ENCODE measurements around the gene NQO2. TPM values are rescaled to one million over a fixed set of nuclear protein-coding genes. Genes with fewer than 3 reads are reported as not detected.
"Not testable (repeated sequence)": the region's sequence is repeated elsewhere in the genome, so short reads cannot be mapped to it uniquely, and the experiment has no call there.

Gene NQO2
- total and polyA plus RNA-seq, 11 donors, result 37.0 to 85.4 (median 62.8) TPM

DNA sequence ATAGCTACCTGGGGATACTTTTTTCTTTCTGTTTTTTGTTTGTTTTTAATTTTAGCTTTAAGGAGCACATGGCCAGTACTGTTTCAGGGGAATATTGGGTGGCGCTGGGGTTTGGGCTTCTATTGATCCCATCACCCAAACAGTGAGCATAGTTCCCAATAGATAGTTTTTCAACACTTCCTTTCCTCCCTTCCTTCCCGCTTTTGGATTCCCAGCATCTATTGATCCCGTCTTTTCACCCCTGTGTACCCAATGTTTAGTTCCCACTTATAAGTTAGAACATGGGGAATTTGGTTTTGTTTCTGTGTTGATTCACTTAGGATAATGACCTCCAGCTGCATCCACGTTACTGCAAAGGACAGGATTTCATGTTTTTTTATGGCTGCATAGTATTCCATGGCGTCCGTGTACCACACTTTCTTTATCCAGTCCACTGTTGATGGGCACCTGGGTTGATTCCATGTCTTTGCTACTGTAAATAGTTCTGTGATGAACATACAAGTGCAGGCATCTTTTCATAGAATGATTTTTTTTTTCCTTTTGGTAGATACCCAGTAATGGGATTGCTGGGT, 20.1 kb downstream of the NQO2 start:
- H3K27me3 ChIP-seq, result no peaks in the 10 kb centered on the region
- DNase-seq (no peak), ATAC-seq (no peak)
- H3K9me3 ChIP-seq, result peaks cover 0 to 3% (median 0%) of the 10 kb centered on the region in 12 donors
- TF ChIP-seq POLR2A (IDR thresholded peaks at IDR 0.05), result no peak
- TF ChIP-seq, protein P1, sequence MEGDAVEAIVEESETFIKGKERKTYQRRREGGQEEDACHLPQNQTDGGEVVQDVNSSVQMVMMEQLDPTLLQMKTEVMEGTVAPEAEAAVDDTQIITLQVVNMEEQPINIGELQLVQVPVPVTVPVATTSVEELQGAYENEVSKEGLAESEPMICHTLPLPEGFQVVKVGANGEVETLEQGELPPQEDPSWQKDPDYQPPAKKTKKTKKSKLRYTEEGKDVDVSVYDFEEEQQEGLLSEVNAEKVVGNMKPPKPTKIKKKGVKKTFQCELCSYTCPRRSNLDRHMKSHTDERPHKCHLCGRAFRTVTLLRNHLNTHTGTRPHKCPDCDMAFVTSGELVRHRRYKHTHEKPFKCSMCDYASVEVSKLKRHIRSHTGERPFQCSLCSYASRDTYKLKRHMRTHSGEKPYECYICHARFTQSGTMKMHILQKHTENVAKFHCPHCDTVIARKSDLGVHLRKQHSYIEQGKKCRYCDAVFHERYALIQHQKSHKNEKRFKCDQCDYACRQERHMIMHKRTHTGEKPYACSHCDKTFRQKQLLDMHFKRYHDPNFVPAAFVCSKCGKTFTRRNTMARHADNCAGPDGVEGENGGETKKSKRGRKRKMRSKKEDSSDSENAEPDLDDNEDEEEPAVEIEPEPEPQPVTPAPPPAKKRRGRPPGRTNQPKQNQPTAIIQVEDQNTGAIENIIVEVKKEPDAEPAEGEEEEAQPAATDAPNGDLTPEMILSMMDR (IDR thresholded peaks at IDR 0.05), result no peak
- H3K36me3 ChIP-seq, result peaks cover 0 to 63% (median 52%) of the 10 kb centered on the region in 9 donors
- 92 to 96% (median 95%) methylated on average over 6 of the region's 6 CpGs for WGBS, 4 donors
- H3K27ac ChIP-seq, result peak overlapping the region in 1 of 12 donors; percentile 43
- H3K4me1 ChIP-seq, result peaks cover 0 to 43% (median 17%) of the 10 kb centered on the region in 12 donors
- no peak overlapping the region for H3K4me3 ChIP-seq
- intact Hi-C loops (cut with DNase I), result no loop called here

DNA sequence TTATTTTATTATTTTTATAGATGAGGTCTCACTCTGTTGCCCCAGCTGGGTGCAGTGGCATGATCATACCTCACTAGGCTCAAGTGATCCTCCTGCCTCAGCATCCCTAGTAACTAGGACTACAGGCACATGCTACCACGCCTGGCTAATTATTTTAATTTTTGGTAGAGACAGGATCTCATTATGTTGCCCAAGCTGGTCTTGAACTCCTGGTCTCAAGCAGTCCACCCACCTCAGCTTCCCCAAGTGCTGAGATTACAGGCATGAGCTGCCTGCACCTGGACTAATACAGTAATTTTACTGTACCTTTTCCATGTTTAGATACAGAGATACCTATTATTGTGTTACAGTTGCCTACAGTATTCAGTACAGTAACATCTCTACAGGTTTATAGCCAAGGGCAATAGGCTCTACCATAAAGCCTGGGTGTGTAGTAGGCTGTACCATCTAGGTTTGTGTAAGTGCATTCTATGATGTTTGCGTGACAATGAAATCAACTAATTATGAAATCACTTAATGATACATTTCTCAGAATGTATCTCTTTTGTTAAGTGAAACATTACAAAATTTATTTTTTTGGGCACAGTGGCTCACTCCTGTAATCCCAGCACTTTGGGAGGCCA, 21.4 kb downstream of the NQO2 start:
- H3K27me3 ChIP-seq; H3K27ac ChIP-seq; intact Hi-C loops (cut with DNase I); H3K9me3 ChIP-seq; H3K4me3 ChIP-seq; ATAC-seq; DNase-seq: not testable (repeated sequence)
- peaks cover 0 to 50% (median 20%) of the 10 kb centered on the region in 12 donors for H3K4me1 ChIP-seq
- H3K36me3 ChIP-seq, result peaks cover 0 to 50% (median 40%) of the 10 kb centered on the region in 9 donors
- WGBS, 4 donors, result 95 to 100% (median 96%) methylated on average over 2 of the region's 2 CpGs

DNA sequence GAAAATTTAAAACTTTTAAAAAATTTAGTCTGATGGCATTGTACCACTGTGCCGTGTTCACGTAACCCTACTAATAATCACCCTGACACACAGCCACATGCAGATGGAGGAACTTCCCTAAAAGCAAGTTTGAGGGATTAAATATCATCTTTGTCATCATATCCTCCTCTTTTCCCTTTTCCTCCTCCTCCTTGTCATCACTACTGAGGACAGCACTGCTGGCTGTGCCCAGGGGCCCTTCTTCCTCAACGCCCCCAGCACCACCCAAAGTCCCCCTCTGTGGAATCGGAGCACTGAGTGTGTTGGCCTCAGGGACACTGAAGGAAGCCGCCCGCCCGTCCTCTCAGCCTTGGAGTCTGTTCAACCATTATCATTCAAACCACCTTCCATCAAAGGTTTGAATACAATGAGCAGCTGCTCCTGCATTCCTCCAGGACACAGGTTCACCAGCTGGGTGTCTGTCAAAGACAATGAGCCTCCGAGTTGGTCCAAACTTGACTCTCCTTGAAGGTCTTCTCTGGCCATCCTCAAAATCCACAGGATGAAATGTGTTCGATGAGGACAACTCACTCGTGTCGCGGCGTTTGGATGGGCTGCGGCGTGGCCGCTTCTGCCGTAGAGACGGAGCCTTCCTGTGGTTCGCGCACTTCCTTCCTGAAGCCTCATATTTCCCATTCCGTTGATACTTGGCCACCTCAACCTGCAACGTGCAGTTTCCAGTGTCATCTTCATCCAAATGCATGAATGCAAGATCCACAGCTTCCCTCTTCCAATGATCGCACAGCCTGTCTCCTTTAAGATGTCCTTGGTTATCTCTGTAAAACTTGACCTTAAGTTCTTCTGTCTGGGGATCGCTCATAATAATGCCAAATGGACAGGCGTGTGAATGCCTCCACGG, 23.3 kb downstream of the NQO2 start:
- peak overlapping the region; percentile 78 to 97 (median 91) for H3K27ac ChIP-seq
- no peak for TF ChIP-seq POLR2A (IDR thresholded peaks at IDR 0.05)
- TF ChIP-seq, protein P1 (IDR thresholded peaks at IDR 0.05), result no peak
- DNase-seq (peak in 2 of 5 donors; percentile 44), ATAC-seq (peak in 3 of 4 donors; percentile 7 to 19 (median 14))
- intact Hi-C loops (cut with DNase I), result loop anchor here in 1 of 10 donors (1.0 kb wide), 1 partner anchor 21 kb away; no protein-coding TSS in a partner anchor
- WGBS, 4 donors, result 18 to 60% (median 43%) methylated on average over 26 of the region's 26 CpGs
- no peaks in the 10 kb centered on the region for H3K27me3 ChIP-seq
- H3K9me3 ChIP-seq, result peaks cover 0 to 3% (median 0%) of the 10 kb centered on the region in 12 donors
- H3K36me3 ChIP-seq, result peaks cover 0 to 32% (median 24%) of the 10 kb centered on the region in 9 donors
- peaks cover 0 to 63% (median 20%) of the 10 kb centered on the region in 12 donors for H3K4me1 ChIP-seq
- H3K4me3 ChIP-seq, result peak overlapping the region; percentile 28 to 69 (median 54)

DNA sequence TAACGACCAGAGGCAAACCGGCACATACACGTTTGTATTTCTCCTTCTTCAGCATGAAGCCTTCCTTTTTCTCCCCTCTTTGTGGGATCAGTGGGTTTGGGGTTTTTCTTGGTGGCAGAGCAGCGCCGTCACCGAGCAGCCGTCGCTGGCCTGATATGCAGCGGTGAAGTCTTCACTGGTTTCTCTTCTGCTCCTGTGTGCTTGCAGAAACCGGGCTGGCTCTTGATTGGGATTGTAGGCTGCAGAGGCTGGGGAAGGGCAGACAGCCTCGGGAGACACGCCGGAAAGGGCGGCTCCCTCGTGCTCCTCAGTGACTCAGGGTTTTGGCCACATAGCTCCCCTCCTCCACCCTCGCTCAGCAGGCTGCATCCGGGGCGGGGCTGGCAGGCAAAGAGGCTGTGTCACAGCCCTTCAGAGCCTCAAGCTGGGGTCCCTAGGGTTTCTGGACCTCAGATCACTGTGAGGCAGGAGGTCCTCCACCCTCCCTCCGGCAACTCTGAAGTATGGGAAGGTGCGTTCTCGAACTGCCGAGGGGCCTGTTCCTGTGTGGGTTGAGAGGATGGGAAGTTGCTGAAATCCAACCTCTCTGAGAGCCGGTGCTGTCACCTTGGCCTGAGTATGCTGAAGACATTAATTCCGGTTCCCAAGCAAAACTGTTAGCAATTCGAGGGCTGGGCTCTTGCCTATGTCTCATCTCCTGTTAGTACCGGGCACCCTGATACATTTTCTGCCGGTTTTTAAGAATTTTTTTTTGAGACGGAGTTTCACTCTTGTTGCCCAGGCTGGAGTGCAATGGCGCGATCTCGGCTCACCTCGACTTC, 24.2 kb downstream of the NQO2 start:
- intact Hi-C loops (cut with DNase I), result loop anchor here in 3 of 10 donors (1.0 to 2.0 kb wide), 3 partner anchors 22 to 29 kb away; partner anchors contain the start of gene NQO2 (in 1 of the 3)
- peaks cover 0 to 25% (median 18%) of the 10 kb centered on the region in 9 donors for H3K36me3 ChIP-seq
- ATAC-seq (peak; percentile 93 to 99 (median 98)), DNase-seq (peak; percentile 94 to 98 (median 96))
- peaks cover 0 to 3% (median 0%) of the 10 kb centered on the region in 12 donors for H3K9me3 ChIP-seq
- H3K4me1 ChIP-seq, result peaks cover 0 to 62% (median 20%) of the 10 kb centered on the region in 12 donors
- peak overlapping the region; percentile 78 to 97 (median 91) for H3K27ac ChIP-seq
- WGBS, 4 donors, result 19 to 41% (median 33%) methylated on average over 23 to 32 of the region's 32 CpGs
- H3K4me3 ChIP-seq, result peak overlapping the region; percentile 28 to 69 (median 54)
- no peaks in the 10 kb centered on the region for H3K27me3 ChIP-seq
- peak in 1 of 2 donors; percentile 75 for TF ChIP-seq POLR2A (IDR thresholded peaks at IDR 0.05)
- TF ChIP-seq, protein P1 (IDR thresholded peaks at IDR 0.05), result no peak

All from heart left ventricle (tissue), 16 donors.